Measurements from ENCODE around the gene TRMO.

TRMO gene

DNA sequence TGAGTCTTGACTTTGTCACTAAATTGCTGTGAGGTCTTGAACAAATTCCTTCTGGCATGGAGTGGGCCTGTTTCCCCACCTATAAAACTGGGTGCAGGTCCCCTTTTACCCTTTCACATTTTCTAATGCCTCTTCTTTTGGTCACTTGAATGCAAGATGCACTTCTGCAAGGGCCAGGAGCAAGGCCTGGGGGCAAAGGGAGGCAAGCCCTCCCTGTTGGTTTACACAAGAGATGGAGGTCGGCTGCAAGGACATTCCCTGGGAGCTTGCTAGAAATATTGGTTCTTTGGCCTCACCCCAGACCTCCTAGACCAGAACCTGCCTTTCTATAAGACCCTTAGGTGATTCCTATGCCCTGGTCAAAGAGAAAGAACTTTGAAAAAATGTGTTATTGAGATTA lies 63.5 kb downstream of the TRMO start:
- no peak for DNase-seq (ENCODE audit: low read depth)

DNA sequence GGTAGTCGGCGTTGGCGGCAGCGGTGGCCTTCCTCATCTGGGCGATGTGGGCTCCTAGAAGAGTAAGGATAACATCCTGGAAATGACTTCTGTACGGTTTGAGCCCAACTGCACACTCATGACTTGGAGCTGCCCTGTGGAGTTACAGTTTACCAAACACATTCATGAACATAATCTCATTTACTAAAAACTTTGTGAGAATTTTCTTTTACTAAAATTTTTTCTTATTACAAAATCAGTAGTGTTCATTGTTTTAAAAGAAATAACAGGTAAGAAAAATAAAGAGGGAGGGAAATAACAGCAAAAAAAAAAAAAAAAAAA lies 63.9 kb downstream of the TRMO start:
- DNase-seq (ENCODE audit: low read depth): no peak

- no peak for DNase-seq (ENCODE audit: low read depth)
These were observed 64.5 kb downstream of the TRMO start for GRCh38 chr9:97857606-97858392.

GRCh38 chr9:97856857-97857605 lies 65.3 kb downstream of the TRMO start:
- DNase-seq (ENCODE audit: low read depth): no peak

DNA sequence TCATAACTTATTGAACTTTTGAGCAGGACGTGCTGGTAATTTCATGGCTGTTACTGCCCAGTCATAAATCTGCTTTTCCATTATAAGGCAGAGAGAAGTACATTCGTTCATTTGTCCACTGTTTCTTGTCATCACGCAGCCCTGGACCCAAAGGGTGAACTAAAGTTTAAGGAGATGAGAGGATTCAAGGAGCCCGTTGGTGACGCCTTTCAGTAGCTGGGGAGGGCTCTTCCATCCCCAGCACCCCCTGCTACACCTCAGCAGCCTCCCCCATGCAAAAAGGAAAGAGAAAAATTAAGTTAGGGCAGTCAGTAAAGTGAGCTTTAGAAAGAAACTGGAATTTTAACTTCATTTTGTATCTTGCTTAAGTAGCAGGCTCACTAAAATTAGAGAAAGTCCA lies 66.4 kb downstream of the TRMO start:
- no peak for DNase-seq (ENCODE audit: low read depth)

- no peak for DNase-seq (ENCODE audit: low read depth)
These were observed 66.8 kb downstream of the TRMO start for GRCh38 chr9:97855486-97855875.

DNA sequence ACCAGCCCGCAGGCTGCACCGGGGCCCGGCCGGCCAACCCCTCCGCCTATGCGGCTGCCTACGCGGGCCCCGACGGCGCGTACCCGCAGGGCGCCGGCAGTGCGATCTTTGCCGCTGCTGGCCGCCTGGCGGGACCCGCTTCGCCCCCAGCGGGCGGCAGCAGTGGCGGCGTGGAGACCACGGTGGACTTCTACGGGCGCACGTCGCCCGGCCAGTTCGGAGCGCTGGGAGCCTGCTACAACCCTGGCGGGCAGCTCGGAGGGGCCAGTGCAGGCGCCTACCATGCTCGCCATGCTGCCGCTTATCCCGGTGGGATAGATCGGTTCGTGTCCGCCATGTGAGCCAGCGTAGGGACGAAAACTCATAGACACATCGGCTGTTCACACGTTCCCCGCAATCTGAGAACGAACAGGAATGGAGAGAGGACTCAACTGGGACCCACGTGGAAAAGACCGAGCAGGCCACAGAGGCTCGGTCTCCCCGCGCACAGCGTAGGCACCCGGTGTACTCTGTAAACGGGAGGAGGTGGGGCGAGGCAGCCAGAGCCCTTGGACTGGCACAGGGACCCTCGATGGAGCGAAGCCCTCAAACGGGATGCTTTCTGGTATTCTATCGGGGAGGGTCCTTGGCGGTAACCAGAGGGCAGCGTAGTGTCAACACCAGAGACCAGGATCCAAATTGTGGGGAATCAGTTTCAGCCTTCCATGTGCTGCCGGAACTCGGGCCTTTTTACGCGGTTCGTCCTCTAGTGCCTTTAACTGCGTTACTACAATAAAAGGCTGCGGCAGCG lies 67.4 kb downstream of the TRMO start:
- no peak for DNase-seq (ENCODE audit: low read depth)
